H4 (cell line): ENCODE measurements around the gene ILKAP. TPM values are rescaled to one million over a fixed set of nuclear protein-coding genes. Genes with fewer than 3 reads are reported as not detected.
A peak's percentile ranks its signal among the peaks of the same experiment; 100 is the strongest.

Source experiments
- DNase-seq: peaks from one replicate; pipeline ENCODE4 v3.0.0-alpha.2; 2015; ENCODE audit warnings: low spot score
- total RNA-seq: library from RNA; depleted of rRNA; stranded (reverse); fragments of >200 nt; shearing (Covaris generic); gene quantifications from 2 replicates; pipeline ENCODE4 v1.2.3, GENCODE V29; 2014

Gene ILKAP
- total RNA-seq, 1 experiment from 2014 or later: 18.8 TPM

GRCh38 chr2:238152771-238153688 is 50.5 kb downstream of the ILKAP start:
- no peak for DNase-seq

DNA sequence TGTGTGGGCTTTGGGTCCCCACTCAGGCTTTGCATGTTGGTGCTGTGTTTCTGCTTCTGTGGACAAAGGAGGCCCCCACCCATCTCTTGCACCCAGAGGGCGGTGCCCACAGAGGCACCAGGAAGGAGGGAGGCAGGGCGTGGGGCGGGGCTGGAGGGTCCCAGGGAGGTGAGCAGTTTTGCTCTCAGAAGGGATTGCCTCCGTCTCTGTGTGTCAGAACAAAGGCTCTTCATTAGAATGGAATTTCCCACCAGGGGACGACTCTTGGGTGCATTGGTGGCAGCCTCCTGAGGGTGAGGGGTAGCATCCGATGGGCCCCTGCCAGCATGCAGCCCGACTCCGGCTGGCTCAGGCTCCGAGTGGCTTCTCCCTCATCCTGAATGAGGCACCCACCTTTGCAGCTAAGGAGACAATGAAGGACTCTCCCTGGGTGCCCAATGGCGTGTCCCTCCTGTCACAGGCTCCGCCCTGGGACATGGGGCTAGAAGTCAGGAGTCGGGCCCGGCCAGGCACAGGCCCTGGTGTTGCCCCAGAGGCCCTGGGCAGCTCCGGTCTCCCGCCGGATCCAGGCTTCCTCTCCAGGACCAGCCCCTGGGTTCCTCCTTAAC is 51.8 kb downstream of the ILKAP start:
- DNase-seq: no peak

GRCh38 chr2:238151205-238151604 is 52.3 kb downstream of the ILKAP start:
- no peak for DNase-seq

- DNase-seq: no peak
These were observed 52.8 kb downstream of the ILKAP start for GRCh38 chr2:238150686-238151085.

DNA sequence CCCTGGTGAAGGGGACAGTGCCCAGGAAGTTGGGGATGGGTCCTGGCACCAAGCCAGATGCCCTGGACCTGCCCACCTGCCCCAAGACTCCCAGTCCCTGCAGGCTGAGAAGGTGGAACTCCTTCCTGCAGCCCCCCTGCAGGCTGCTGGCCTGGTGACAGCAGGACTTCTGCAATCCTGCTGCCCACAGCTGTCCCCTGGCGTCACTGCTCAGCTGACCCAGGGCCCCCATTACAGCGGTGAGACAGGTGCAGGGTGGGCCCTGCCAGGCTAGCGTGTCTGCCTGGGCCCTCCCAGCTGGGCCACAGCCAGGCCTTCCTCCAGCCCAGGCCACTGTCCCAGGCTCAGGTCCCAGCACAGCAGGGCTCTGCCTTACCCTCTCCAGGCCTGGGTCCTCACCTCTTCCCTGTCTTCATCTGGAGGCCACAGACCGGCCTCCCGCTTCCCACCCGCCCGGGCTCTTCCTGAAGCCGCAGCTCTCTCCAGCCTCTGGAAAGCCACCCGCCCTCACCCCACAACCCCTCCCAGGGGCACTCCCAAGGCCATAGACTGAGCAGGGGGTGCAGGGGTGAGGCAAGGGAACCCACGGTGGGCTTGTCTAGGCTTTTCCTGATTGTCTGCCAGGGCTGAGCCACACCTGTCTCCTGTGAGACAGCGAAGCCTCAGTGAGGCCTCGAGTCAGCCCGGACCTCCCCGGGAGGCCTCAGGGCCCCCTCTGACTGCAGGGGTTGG is 53.5 kb downstream of the ILKAP start:
- DNase-seq: no peak

DNA sequence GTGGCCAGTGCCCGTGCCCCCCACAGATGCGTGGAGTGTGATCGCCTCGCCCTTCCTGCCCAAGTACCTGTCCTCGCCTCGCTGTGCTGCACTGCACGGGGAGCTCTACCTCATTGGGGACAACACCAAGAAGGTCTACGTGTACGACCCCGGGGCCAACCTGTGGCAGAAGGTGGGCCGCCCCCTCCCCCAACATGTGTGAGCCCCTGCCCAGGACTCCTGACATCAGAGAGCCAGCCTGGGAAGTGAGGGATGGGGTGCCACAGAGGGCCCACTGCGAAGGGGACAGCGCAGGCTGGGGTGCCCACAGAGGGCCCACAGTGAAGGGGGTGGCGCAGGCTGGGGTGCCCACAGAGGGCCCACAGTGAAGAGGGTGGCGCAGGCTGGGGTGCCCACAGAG is 54.5 kb downstream of the ILKAP start:
- no peak for DNase-seq

- no peak for DNase-seq
These were observed 56.5 kb downstream of the ILKAP start for GRCh38 chr2:238146884-238147544.

- no peak for DNase-seq
These were observed 57.6 kb downstream of the ILKAP start for GRCh38 chr2:238145851-238146250.

GRCh38 chr2:238145046-238145445 is 58.4 kb downstream of the ILKAP start:
- no peak for DNase-seq

DNA sequence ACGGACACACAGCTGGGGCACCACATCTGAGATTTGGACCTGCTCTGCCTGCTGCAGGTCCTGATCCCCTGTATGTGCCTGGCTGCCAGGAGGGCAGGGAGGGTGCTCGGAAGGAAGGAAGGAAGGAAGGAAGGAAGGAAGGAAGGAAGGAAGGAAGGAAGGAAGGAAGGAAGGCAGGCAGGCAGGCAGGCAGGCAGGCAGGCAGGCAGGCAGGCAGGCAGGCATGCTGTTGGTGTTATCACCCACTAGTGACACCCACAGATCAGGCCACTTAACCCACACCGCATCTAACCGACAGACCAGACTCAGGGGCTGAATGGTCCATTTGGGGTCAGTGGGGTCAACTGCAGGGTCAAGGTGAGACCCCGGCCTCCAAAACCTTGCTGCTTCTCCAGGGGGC is 59.2 kb downstream of the ILKAP start:
- no peak for DNase-seq

- DNase-seq: peak; percentile 78
These were observed 60.1 kb downstream of the ILKAP start for GRCh38 chr2:238143239-238143951.

DNA sequence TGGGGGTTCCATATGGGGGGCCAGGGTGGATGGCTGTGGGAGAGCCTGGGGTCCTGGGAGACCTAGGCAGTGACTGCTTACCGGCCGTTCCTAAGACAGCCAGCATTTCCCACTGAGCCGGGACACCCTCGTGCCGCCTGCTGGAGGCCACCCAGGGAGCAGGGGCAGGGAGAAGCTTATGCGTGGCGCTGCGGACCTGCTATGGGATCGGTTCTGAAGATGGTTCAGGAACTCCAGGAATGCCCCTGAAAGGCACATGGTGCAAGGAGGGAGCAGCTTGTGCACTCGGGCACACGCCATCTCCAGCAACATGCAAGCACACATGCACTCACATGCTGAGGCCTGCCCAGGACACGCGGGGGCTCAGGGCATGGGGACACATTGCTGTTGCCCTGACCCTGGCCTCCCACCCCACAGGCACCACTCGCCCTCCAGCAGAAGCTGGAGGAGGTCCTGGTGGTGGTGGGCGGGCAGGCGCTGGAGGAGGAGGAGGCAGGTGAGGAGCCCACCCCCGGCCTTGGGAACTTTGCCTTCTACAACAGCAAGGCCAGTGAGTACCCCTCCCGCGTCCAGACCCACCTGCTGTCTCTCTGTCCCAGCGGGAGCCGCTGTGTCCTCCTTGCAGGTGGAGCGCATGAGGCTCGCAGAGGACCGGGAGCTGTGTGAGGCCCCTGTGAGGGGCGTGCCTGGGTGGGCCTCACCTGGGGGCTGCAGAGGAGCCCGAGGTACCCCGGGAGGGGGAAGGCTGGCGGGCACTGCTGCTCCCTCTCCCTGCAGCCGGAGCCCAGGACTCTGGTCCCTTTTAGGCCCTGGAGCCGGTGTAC is 60.9 kb downstream of the ILKAP start:
- DNase-seq: no peak

DNA sequence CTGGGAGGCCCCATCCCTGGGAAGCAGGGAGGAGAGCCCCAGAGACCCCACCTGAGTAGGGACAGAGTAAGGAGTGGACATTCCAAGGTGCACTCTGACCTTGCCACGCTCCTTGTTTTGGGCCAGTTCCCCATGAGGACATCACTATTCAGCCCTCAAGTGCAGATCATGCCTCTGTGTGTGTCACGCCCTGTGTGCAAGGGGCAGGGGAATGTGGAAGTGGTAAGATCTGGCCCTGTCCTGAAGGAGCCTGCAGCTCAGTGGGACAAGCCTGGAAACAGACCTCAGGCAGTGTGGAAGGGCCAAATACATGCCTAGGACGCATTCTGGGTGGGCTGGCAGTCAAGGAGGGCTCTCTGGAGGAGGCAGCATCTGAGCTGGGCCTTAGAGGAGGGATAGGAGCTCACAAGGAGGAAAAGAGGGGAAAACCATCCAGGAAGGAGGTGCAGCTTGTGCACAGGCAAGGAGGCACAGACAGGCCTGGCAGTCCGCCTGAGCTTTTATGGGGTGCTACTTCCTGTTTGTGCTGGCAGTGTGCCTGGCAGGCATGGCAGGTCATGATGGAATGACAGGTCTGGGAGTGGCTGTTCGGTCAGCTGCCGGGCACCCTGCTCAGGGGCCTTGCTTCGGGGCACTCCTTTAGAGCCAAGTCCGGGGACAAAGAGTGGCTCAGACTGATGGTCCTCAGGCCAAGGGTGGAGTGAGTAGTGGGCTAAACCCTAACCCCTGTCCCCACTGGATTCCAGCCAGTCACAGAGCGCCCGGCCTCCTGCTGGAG is 61.8 kb downstream of the ILKAP start:
- peak; percentile 57 for DNase-seq

GRCh38 chr2:238140721-238141540 is 62.6 kb downstream of the ILKAP start:
- no peak for DNase-seq

DNA sequence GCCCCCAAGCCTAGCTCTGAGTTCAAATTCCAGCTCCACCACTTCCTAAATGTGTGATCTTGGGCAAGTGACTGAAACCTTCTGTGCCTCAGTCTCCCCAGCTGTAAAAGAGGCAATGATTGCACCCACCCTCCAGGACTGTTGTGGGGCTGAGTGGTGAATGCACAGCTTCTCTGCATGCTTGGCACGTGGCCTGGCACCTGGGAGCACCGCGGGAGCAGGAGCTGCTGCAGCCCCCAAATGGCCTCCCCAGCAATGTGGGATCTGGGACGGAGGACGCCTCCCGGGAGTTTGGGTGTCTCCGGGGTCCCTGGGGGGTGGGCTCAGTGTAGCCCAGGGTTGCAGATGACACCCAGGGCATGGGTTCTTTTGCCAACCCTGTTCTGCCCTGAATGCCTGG is 63.5 kb downstream of the ILKAP start:
- DNase-seq: no peak

DNA sequence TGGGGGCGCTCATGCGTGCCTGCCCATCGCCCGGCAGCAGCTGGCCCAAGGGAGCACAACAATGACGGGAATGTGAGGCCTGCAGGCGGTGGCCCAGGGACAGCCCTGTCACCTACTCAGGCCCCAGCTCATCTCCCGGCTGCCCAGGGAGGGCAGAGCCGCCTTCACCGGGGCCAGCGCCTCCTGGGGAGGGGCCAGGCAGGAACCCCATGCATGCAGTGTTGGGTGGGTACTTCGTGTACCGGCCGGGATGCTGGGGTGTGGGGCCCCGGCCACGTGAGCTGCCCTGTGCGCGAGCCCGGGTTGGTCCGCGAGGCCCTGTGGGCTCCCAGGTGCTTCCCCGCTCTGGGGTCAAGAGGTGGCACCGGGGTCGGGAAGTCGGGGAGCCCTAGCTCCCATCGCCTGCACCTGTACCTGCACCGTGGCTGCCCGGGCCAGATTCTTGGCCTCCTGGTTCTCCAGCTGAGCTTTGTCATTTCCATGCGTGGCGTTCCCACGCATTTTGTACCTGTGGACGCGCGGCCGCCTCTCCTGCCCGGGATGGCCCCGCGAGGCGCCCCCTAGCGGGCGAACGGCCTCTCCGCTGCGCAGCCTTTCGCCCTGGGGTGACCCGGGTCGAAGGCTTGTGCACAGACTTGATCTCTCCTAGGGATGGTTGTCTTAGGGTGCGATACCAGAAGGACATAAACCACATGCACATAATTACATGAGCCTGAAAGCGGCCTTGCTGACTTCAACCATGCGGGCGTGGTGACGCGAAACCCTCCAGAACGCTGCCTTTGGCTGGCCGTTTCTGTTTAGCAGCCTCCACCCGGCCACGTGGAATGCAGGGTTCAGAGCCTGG is 64.1 kb downstream of the ILKAP start:
- no peak for DNase-seq

GRCh38 chr2:238138331-238139195 is 64.9 kb downstream of the ILKAP start, which contains the start of gene KLHL30:
TSS of gene KLHL30 (plus strand) at chr2:238138668. CDS start at chr2:238140755, 2,087 bp downstream.
- DNase-seq: no peak
